HCT116 (cell line): ENCODE data around the gene ZNF683.

Experiments used
- ATF3 ChIP-seq: IDR thresholded peaks from 2 replicates; pipeline ENCODE4 v1.6.1; 2012
- CTCF ChIP-seq, 3 experiments: fragments of 200-600 bp in 1 of 3; sonication (generic) in 1 of 3; IDR thresholded peaks in 2 of 3; conservative IDR thresholded peaks in 1 of 3; 2 replicates each; pipeline ENCODE4 v1.5.1; 2012 to 2017; ENCODE audit warnings: low read depth in 2 of 3, low read length in 2 of 3, antibody characterized with exemption in 1 of 3, borderline replicate concordance in 1 of 3, control low read depth in 1 of 3, mild to moderate bottlenecking in 1 of 3, mixed read lengths in 1 of 3, mixed run types in 1 of 3, moderate library complexity in 1 of 3; ENCODE audit not compliant: insufficient read depth in 1 of 3
- EGR1 ChIP-seq: IDR thresholded peaks from 2 replicates; pipeline ENCODE4 v1.6.1; 2012; ENCODE audit warnings: low read depth
- ELF1 ChIP-seq: IDR thresholded peaks from 2 replicates; pipeline ENCODE4 v1.6.1; 2012; ENCODE audit warnings: low read depth, borderline replicate concordance
- EZH2 ChIP-seq: fragments of 200-600 bp; sonication (generic); IDR thresholded peaks from 2 replicates; pipeline ENCODE4 v1.6.1; 2017; ENCODE audit warnings: antibody characterized with exemption, mixed run types
- POLR2A ChIP-seq: IDR thresholded peaks from 2 replicates; pipeline ENCODE4 v1.7.0; 2011; ENCODE audit warnings: borderline replicate concordance; ENCODE audit not compliant: insufficient read depth, insufficient read length; ENCODE audit errors: extremely low read depth
- POLR2AphosphoS5 ChIP-seq: IDR thresholded peaks from 2 replicates; pipeline ENCODE4 v1.6.1; 2011; ENCODE audit warnings: mild to moderate bottlenecking, low read depth, low read length, moderate library complexity
- RAD21 ChIP-seq: IDR thresholded peaks from 2 replicates; pipeline ENCODE4 v1.6.1; 2012; ENCODE audit warnings: low read depth, mild to moderate bottlenecking
- ZFX ChIP-seq: fragments of 450-650 bp; IDR thresholded peaks from 2 replicates; pipeline ENCODE4 v1.6.1; 2017
- ZNF274 ChIP-seq: fragments of 200-500 bp; sonication (Bioruptor generic); IDR thresholded peaks from 2 replicates; pipeline ENCODE4 v1.6.1; 2014; ENCODE audit warnings: mild to moderate bottlenecking, low read depth, low read length, inconsistent platforms

DNA sequence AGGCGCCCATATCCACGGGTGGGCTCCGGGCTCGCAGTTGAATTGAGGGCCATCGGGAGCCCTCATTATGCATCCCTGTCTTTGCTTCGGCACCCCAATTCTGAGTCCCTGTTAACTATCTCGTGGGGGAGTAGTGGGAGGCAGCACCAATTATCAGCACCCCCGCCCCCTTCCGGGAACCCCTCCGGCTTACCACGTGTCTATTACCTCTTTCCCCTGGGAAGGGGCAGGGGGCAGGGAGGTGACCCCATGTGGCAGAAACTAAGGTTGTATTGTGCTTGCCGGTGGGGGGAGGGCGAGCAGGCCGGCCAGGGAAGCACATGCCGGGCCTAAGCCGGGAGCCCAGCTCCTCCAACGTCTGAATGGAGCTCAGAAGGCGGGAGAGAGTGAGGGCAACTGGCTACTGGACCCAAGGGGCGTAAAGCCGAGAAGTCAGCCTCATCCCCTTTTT, 39.1 kb upstream of the ZNF683 start:
- TF ChIP-seq POLR2A (no peak), CTCF (IDR thresholded peaks at IDR 0.05 in 2 of 3, conservative IDR thresholded peaks at IDR 0.05 in 1 of 3; ENCODE audit: borderline replicate concordance in 1 of 3, insufficient read depth in 1 of 3, low read depth in 2 of 3, low read length in 2 of 3) (no peak), POLR2AphosphoS5 (no peak), ATF3 (no peak), EZH2 (no peak), RAD21 (no peak), EGR1 (no peak), ZNF274 (no peak), ELF1 (no peak), ZFX (no peak)
